GM21390 (cell line): ENCODE measurements around the gene ANGPTL3.
A peak's percentile ranks its signal among the peaks of the same experiment; 100 is the strongest.

ENCODE experiments used
- ATAC-seq: cut with Tn5 transposase; IDR thresholded peaks from one replicate; pipeline ENCODE4 v1.9.1; 2021; ENCODE audit not compliant: unreplicated experiment

The ANGPTL3 gene

DNA sequence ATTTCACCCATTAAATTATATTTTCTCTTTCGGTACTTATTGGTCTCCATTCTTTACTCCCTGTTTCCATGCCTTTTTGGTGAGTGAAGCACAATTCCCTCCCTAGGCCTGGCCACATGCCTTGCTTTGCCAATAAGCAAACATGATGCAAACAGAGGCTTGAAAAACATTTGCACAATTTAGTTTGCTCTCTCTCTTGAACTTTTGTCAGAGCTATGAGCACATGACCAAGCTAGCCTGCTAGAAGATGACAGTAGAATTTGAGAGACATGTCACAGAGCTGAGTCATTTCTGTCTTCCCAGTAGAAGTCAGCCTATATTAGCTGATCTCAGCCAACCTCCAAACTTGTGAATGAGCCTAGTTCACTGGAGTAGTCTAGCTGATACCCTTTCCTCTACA lies 24.6 kb downstream of the ANGPTL3 start:
- peak; percentile 92 for ATAC-seq

DNA sequence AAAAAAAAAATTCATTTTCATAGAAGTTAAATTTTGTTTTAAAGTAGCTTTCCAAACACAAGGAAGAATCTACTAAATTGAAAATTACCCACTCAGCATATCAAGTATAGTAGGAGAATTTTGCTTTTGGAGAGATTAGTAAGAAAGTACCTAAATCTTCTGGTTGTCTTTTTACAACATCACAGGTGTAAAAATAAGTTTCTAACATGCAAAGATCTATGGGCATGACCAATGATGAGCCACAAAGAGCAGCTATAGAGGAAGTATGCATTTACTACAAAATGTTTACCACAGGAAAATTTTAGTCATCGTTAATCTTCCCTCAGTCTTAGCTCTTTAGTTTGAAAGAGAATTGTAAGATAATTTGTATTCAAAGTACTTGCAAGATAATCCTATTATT lies 28.1 kb downstream of the ANGPTL3 start:
- peak; percentile 45 for ATAC-seq

- ATAC-seq, result no peak
Measured at GRCh38 chr1:62628506-62628905, 31.2 kb downstream of the ANGPTL3 start.

GRCh38 chr1:62637392-62638105 lies 40.2 kb downstream of the ANGPTL3 start:
- no peak for ATAC-seq

- no peak for ATAC-seq
Measured at GRCh38 chr1:62643283-62643682, 46.0 kb downstream of the ANGPTL3 start.

DNA sequence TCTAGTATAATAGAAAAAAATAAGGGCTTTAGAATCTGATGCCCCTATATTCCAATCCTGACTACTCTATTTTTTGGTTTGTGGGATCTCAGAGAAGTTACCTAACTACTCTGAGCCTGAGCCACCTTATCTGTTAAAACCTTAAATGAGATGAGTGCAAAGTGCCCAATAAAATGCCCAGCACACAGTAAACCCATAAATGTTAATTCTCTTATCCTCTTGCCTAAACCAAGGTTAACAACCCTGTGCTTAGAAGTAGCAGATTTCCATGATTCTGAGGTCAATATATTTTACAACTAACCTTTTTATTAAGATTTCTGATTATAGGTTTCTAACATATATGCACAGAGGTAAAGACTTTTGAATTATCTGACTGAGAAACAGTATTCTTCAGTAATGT lies 55.1 kb downstream of the ANGPTL3 start:
- ATAC-seq, result no peak

GRCh38 chr1:62654744-62655143 lies 57.4 kb downstream of the ANGPTL3 start:
- no peak for ATAC-seq
